ENCODE results near the gene TBKBP1. TPM values are rescaled to one million over a fixed set of nuclear protein-coding genes. Genes with fewer than 3 reads are reported as not detected.

Gene TBKBP1
- total RNA-seq, 4 donors from 2014 or later: 4.0 to 15.6 (median 10.5) TPM

- no peak for ATAC-seq (ENCODE audit: low FRiP score)
- no peak for TF ChIP-seq CTCF (IDR thresholded peaks at IDR 0.05)
- no peak for DNase-seq (ENCODE audit: low spot score)
Observed at GRCh38 chr17:47709594-47709993, 15.6 kb downstream of the TBKBP1 start.

GRCh38 chr17:47711366-47712099 is 17.6 kb downstream of the TBKBP1 start:
- DNase-seq (ENCODE audit: low spot score) (no peak), ATAC-seq (ENCODE audit: low FRiP score) (no peak)
- TF ChIP-seq CTCF (IDR thresholded peaks at IDR 0.05): no peak

- ATAC-seq (ENCODE audit: low FRiP score) (no peak), DNase-seq (ENCODE audit: low spot score) (no peak)
- TF ChIP-seq CTCF (IDR thresholded peaks at IDR 0.05): no peak
Observed at GRCh38 chr17:47712330-47713023, 18.5 kb downstream of the TBKBP1 start.

GRCh38 chr17:47713980-47714700 is 20.2 kb downstream of the TBKBP1 start:
- ATAC-seq (ENCODE audit: low FRiP score) (no peak), DNase-seq (ENCODE audit: low spot score) (no peak)
- TF ChIP-seq CTCF (IDR thresholded peaks at IDR 0.05): no peak

- ATAC-seq (ENCODE audit: low FRiP score) (no peak), DNase-seq (ENCODE audit: low spot score) (no peak)
- TF ChIP-seq CTCF (IDR thresholded peaks at IDR 0.05): no peak
Observed at GRCh38 chr17:47714773-47715396, 20.9 kb downstream of the TBKBP1 start.

- TF ChIP-seq CTCF (IDR thresholded peaks at IDR 0.05): no peak
- DNase-seq (ENCODE audit: low spot score) (no peak), ATAC-seq (ENCODE audit: low FRiP score) (no peak)
Observed at GRCh38 chr17:47715669-47716325, 21.8 kb downstream of the TBKBP1 start.
